HepG2 (cell line): ENCODE data around the gene B4GALT5. TPM values are rescaled to one million over a fixed set of nuclear protein-coding genes. Genes with fewer than 3 reads are reported as not detected.

Experiments used
- CEBPB ChIP-seq: IDR thresholded peaks from 2 replicates; pipeline ENCODE4 v1.6.1; 2011; ENCODE audit warnings: low read depth, low read length, improper control_type of control experiment, borderline replicate concordance
- ELF1 ChIP-seq: sonication (generic); formaldehyde crosslinking; IDR thresholded peaks from 2 replicates; pipeline ENCODE4 v1.4.0; 2020; ENCODE audit warnings: missing genetic modification reagents
- FOXA3 ChIP-seq: IDR thresholded peaks from 2 replicates; pipeline ENCODE4 v1.6.1; 2016; ENCODE audit warnings: missing genetic modification reagents, missing compliant biosample characterization
- FOXP4 ChIP-seq: sonication (generic); formaldehyde crosslinking; IDR thresholded peaks from 2 replicates; pipeline ENCODE4 v1.4.0; 2020; ENCODE audit warnings: missing genetic modification reagents
- GABPB1 ChIP-seq: IDR thresholded peaks from 2 replicates; pipeline ENCODE4 v1.6.1; 2016; ENCODE audit warnings: mild to moderate bottlenecking, missing genetic modification reagents, moderate library complexity, missing compliant biosample characterization
- PITX1 ChIP-seq: sonication (generic); formaldehyde crosslinking; IDR thresholded peaks from 2 replicates; pipeline ENCODE4 v1.5.1; 2020; ENCODE audit warnings: mild to moderate bottlenecking, missing genetic modification reagents
- RCOR2 ChIP-seq: IDR thresholded peaks from 2 replicates; pipeline ENCODE4 v1.6.1; 2016; ENCODE audit warnings: missing biosample characterization, missing genetic modification reagents
- SKIL ChIP-seq: sonication (generic); formaldehyde crosslinking; IDR thresholded peaks from 2 replicates; pipeline ENCODE4 v1.8.0; 2022; ENCODE audit warnings: missing genetic modification reagents, mild to moderate bottlenecking, moderate library complexity, borderline replicate concordance
- SP4 ChIP-seq: sonication (generic); formaldehyde crosslinking; IDR thresholded peaks from 2 replicates; pipeline ENCODE4 v1.8.1; 2023; ENCODE audit warnings: mild to moderate bottlenecking, missing genetic modification reagents
- THAP9 ChIP-seq: sonication (generic); formaldehyde crosslinking; IDR thresholded peaks from 2 replicates; pipeline ENCODE4; 2020; ENCODE audit warnings: missing genetic modification reagents, mild to moderate bottlenecking, borderline replicate concordance
- ZNF530 ChIP-seq: sonication (generic); formaldehyde crosslinking; IDR thresholded peaks from 2 replicates; pipeline ENCODE4 v1.5.0; 2020; ENCODE audit warnings: low read depth, mild to moderate bottlenecking, missing genetic modification reagents
- ZNF556 ChIP-seq: sonication (generic); formaldehyde crosslinking; IDR thresholded peaks from 2 replicates; pipeline ENCODE4 v1.4.0; 2020; ENCODE audit warnings: mild to moderate bottlenecking, missing genetic modification reagents, borderline replicate concordance
- ZNF839 ChIP-seq: sonication (generic); formaldehyde crosslinking; IDR thresholded peaks from 2 replicates; pipeline ENCODE4 v1.4.0; 2020; ENCODE audit warnings: missing genetic modification reagents, mild to moderate bottlenecking, borderline replicate concordance
- polyA plus RNA-seq, 8 experiments: library from polyadenylated mRNA; depleted of rRNA in 3 of 8; stranded (reverse) in 7 of 8; unstranded in 1 of 8; fragments of >200 nt; fragmentation: Illumina TruSeq in 4 of 8; extraction: Trizol in 4 of 8; gene quantifications; 2 replicates each; pipeline versions ENCODE4 v1.2.1 to v1.2.3, GENCODE V29; 2011 to 2016; ENCODE audit warnings: low read depth in 4 of 8, missing spikeins in 1 of 8, mixed read lengths in 1 of 8; ENCODE audit not compliant: insufficient read depth in 1 of 8
- total RNA-seq, 5 experiments: library from RNA; depleted of rRNA; stranded (reverse); fragments of >200 nt; fragmentation: Illumina TruSeq; extraction: Trizol; gene quantifications; 2 replicates each; pipeline ENCODE4 v1.2.3, GENCODE V29; 2016; ENCODE audit warnings: low read depth in 1 of 5
- TF ChIP-seq, protein P1 (sequence below): sonication (generic); formaldehyde crosslinking; IDR thresholded peaks from 2 replicates; pipeline ENCODE4 v1.5.1; 2020; ENCODE audit warnings: missing genetic modification reagents, mild to moderate bottlenecking, borderline replicate concordance
- TF ChIP-seq, protein P2 (sequence below): sonication (generic); formaldehyde crosslinking; conservative IDR thresholded peaks from 2 replicates; pipeline ENCODE4 v1.5.0; 2020; ENCODE audit warnings: missing genetic modification reagents
- TF ChIP-seq, protein P3 (sequence below): fragments of 450-650 bp; IDR thresholded peaks from 2 replicates; pipeline ENCODE4 v1.6.1; 2016

B4GALT5 gene
- total and polyA plus RNA-seq, 2 of the 13 experiments (the other 11 are each of a cell fraction or from before 2014, with no cell fraction given) = 27.3 to 30.9 TPM

- TF ChIP-seq, protein P1, sequence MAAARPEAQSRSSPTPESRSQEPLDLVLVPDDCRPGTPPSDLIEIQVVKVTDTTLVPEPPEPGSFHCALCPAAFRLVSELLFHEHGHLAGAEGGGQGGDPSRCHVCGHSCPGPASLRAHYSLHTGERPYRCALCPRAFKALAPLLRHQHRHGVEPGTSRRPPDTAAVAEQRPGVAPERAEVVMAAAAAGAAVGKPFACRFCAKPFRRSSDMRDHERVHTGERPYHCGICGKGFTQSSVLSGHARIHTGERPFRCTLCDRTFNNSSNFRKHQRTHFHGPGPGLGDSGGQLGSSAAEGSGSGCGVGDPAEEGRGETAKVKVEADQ (CRISPR knock-in tag) = peak; percentile 49; the same call in 1 of the 2 replicates
- TF ChIP-seq SP4 (CRISPR knock-in tag) (0 out of 2 replicates have a peak, but pooled peaks have one; percentile 30), SKIL (peak; percentile 16; the same call in 1 of the 2 replicates), FOXP4 (CRISPR knock-in tag) (peak; percentile 5; the same call in 1 of the 2 replicates), ZNF839 (CRISPR knock-in tag) (peak; percentile 59; the same call in 1 of the 2 replicates), ZNF530 (CRISPR knock-in tag) (no peak), ELF1 (CRISPR knock-in tag) (peak; percentile 15; the same call in 1 of the 2 replicates), PITX1 (CRISPR knock-in tag) (peak; percentile 11; the same call in 1 of the 2 replicates), ZNF556 (CRISPR knock-in tag) (no peak), FOXA3 (CRISPR knock-in tag) (0 out of 2 replicates have a peak, but pooled peaks have one; percentile 23), THAP9 (CRISPR knock-in tag) (peak; percentile 64; the same call in 1 of the 2 replicates), CEBPB (peak; percentile 62; the same call in 1 of the 2 replicates), GABPB1 (CRISPR knock-in tag) (peak; percentile 58), RCOR2 (CRISPR knock-in tag) (peak; percentile 92)
- TF ChIP-seq, protein P2, sequence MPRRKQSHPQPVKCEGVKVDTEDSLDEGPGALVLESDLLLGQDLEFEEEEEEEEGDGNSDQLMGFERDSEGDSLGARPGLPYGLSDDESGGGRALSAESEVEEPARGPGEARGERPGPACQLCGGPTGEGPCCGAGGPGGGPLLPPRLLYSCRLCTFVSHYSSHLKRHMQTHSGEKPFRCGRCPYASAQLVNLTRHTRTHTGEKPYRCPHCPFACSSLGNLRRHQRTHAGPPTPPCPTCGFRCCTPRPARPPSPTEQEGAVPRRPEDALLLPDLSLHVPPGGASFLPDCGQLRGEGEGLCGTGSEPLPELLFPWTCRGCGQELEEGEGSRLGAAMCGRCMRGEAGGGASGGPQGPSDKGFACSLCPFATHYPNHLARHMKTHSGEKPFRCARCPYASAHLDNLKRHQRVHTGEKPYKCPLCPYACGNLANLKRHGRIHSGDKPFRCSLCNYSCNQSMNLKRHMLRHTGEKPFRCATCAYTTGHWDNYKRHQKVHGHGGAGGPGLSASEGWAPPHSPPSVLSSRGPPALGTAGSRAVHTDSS (CRISPR knock-in tag) = no peak
- TF ChIP-seq, protein P3, sequence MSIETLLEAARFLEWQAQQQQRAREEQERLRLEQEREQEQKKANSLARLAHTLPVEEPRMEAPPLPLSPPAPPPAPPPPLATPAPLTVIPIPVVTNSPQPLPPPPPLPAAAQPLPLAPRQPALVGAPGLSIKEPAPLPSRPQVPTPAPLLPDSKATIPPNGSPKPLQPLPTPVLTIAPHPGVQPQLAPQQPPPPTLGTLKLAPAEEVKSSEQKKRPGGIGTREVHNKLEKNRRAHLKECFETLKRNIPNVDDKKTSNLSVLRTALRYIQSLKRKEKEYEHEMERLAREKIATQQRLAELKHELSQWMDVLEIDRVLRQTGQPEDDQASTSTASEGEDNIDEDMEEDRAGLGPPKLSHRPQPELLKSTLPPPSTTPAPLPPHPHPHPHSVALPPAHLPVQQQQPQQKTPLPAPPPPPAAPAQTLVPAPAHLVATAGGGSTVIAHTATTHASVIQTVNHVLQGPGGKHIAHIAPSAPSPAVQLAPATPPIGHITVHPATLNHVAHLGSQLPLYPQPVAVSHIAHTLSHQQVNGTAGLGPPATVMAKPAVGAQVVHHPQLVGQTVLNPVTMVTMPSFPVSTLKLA = no peak
These were observed 119.3 kb downstream of the B4GALT5 start (continued) for GRCh38 chr20:49594143-49594930.
